ENCODE measurements around the gene KRT76.

Gene KRT76

DNA sequence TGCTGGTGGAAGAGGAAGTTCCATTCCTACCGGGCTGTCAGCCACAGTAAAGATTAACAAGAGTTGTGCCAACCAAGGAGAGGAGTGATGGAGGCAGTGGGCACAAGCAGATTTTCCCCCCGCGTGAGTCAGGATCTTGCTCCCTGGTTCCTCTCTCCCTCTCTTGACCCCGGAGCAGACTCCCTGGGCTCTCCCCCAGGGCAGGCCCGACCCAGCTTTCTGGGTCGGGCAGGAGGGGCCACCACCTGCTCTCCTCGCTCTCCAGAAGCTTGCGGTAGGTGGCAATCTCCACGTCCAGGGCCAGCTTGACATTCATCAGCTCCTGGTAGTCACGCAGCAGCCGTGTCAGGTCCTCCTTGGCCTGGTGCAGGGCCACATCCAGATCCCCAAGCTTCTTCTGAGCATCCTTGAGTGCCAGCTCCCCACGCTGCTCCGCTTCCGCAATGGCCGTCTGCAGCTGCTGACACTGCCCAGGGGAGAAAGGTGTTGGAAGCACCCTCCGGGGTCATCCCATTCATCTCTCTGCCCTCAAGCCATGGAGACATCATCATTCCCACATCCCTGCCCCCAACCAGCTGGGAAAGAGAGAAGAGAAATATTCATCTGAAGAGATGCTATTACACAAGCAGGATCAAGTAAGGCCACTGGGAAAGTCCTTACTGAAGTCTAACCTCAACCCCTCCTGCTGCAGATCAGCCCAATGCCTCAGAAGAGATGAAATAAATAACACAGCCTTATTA is 45.8 kb upstream of the KRT76 start:
- no peaks in the 10 kb centered on the region for H3K79me2 ChIP-seq (ENCODE audit: insufficient read depth, low read depth)
- H3K9ac ChIP-seq = no peak overlapping the region
- no peak overlapping the region for H2AFZ ChIP-seq (ENCODE audit: low read depth)
- TF ChIP-seq, protein P1, sequence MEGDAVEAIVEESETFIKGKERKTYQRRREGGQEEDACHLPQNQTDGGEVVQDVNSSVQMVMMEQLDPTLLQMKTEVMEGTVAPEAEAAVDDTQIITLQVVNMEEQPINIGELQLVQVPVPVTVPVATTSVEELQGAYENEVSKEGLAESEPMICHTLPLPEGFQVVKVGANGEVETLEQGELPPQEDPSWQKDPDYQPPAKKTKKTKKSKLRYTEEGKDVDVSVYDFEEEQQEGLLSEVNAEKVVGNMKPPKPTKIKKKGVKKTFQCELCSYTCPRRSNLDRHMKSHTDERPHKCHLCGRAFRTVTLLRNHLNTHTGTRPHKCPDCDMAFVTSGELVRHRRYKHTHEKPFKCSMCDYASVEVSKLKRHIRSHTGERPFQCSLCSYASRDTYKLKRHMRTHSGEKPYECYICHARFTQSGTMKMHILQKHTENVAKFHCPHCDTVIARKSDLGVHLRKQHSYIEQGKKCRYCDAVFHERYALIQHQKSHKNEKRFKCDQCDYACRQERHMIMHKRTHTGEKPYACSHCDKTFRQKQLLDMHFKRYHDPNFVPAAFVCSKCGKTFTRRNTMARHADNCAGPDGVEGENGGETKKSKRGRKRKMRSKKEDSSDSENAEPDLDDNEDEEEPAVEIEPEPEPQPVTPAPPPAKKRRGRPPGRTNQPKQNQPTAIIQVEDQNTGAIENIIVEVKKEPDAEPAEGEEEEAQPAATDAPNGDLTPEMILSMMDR (conservative IDR thresholded peaks at IDR 0.05; ENCODE audit: low read depth, low read length) = no peak
- peaks cover 52% of the 10 kb centered on the region for H3K27me3 ChIP-seq (ENCODE audit: insufficient read depth, low read depth)
- H3K4me1 ChIP-seq (ENCODE audit: low read depth, poor library complexity, severe bottlenecking) = no peaks in the 10 kb centered on the region
- no peak overlapping the region for H3K4me3 ChIP-seq (IDR thresholded peaks at IDR 0.05; ENCODE audit: insufficient read depth, low read depth, low read length)
- no peaks in the 10 kb centered on the region for H3K36me3 ChIP-seq (ENCODE audit: insufficient read depth)
- no peak overlapping the region for H3K27ac ChIP-seq
- no peak overlapping the region for H3K4me2 ChIP-seq
- H4K20me1 ChIP-seq (ENCODE audit: insufficient read depth) = no peaks in the 10 kb centered on the region

DNA sequence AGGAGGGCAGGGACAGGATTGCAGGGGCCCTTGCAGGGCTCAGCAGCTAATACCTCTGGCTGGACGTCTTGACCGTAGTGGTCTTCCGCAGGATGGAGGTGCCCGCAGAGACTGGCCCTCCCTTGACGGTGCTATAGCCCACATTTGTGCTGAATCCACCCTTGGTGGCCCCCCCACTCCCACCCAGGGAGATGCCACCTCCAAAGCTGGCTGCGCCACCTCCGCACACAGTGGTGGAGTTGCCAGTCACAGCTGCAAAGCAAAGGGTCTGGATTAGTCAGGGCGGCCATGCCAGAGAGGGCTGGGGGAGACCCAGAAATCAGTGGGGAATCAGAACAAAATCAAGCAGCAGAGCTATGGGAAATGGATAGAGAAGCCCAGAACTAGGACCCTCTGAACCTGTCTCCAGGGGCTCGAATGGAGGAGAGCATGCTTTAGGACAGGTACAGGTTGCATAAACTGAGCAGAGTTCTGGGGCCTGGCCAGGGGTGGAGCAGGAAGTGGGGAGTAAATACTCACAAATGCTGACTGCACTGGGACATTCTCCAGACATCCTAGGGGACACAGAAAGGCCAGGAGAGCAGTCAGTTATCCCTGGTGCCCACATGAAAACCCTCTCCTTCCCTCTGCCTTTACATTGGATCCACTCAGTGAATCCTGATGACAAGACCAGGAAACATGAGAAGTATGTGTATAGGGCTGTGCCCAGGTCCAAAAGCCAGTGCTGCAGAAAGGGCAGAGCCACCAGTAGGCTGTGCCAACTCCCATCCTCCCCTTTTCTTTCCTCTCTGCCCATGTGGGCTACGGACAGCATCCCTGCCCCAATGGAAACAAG is 44.9 kb upstream of the KRT76 start:
- Histone ChIP-seq H3K9ac (no peak overlapping the region), H3K27me3 (ENCODE audit: insufficient read depth, low read depth) (peaks cover 52% of the 10 kb centered on the region), H3K36me3 (ENCODE audit: insufficient read depth) (no peaks in the 10 kb centered on the region), H3K4me2 (no peak overlapping the region), H2AFZ (ENCODE audit: low read depth) (no peak overlapping the region), H3K27ac (no peak overlapping the region), H3K4me1 (ENCODE audit: low read depth, poor library complexity, severe bottlenecking) (no peaks in the 10 kb centered on the region), H3K79me2 (ENCODE audit: insufficient read depth, low read depth) (no peaks in the 10 kb centered on the region), H4K20me1 (ENCODE audit: insufficient read depth) (no peaks in the 10 kb centered on the region), H3K4me3 (IDR thresholded peaks at IDR 0.05; ENCODE audit: insufficient read depth, low read depth, low read length) (no peak overlapping the region)
- TF ChIP-seq, protein P1 (conservative IDR thresholded peaks at IDR 0.05; ENCODE audit: low read depth, low read length) = no peak

DNA sequence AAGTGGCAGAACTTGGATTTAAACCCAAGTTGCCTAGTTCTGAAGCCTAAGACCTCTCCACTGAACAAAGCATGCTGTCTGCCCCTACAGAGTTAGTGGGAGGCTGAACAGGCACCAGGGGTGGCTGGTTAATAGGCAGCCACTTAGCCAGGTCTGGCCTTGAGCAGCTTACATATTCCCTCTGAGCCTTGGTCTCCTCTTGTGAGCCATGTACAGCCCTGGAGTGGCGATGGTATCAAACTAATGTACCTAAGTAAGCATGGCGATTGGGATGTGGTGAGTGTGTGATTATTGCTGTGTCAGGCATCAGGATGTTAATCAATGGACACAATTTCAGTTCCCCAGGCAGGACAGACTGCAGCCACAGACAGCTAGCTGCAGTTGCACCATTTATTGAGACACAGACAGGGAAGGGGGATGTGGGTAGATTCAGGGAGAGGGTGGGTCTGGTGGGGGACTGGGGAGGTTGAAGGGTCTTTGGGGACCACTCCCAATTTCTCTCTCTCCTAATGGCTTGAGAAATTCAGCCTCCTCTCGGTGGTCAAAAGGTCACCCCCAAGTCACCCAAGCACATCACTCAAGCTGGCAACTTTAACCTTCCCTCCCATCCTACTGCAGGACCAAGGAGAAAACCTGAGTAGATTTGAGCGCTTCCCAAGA is 44.1 kb upstream of the KRT76 start:
- no peak overlapping the region for H3K4me2 ChIP-seq
- H3K27me3 ChIP-seq (ENCODE audit: insufficient read depth, low read depth) = peaks cover 51% of the 10 kb centered on the region
- no peak overlapping the region for H3K9ac ChIP-seq
- H2AFZ ChIP-seq (ENCODE audit: low read depth) = no peak overlapping the region
- H3K4me1 ChIP-seq (ENCODE audit: low read depth, poor library complexity, severe bottlenecking) = no peaks in the 10 kb centered on the region
- H3K79me2 ChIP-seq (ENCODE audit: insufficient read depth, low read depth) = no peaks in the 10 kb centered on the region
- H3K36me3 ChIP-seq (ENCODE audit: insufficient read depth) = no peaks in the 10 kb centered on the region
- H4K20me1 ChIP-seq (ENCODE audit: insufficient read depth) = no peaks in the 10 kb centered on the region
- TF ChIP-seq, protein P1 (conservative IDR thresholded peaks at IDR 0.05; ENCODE audit: low read depth, low read length) = no peak
- no peak overlapping the region for H3K27ac ChIP-seq
- H3K4me3 ChIP-seq (IDR thresholded peaks at IDR 0.05; ENCODE audit: insufficient read depth, low read depth, low read length) = no peak overlapping the region

DNA sequence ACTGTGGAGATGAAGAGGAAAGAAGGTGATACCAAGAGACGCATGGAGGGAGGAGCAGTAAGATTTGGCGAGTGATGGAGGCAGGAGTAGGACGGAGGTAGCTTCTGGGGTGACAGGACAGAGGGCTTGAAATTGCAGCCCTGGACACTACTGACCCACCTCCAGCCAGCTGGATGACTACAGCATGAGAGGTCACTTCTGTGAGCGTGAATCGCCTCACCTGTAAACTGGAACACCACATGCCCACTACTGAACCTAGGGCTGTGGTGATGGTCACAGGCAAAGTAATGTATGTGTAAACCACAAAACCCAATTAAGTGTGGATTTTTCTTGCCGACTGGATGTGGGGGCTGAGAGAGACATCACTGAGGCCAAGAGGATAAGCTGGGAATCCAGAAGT is 43.4 kb upstream of the KRT76 start:
- no peaks in the 10 kb centered on the region for H4K20me1 ChIP-seq (ENCODE audit: insufficient read depth)
- no peaks in the 10 kb centered on the region for H3K4me1 ChIP-seq (ENCODE audit: low read depth, poor library complexity, severe bottlenecking)
- no peak overlapping the region for H3K4me2 ChIP-seq
- H3K79me2 ChIP-seq (ENCODE audit: insufficient read depth, low read depth) = no peaks in the 10 kb centered on the region
- no peak overlapping the region for H3K27ac ChIP-seq
- peaks cover 56% of the 10 kb centered on the region for H3K27me3 ChIP-seq (ENCODE audit: insufficient read depth, low read depth)
- no peak overlapping the region for H3K9ac ChIP-seq
- TF ChIP-seq, protein P1 (conservative IDR thresholded peaks at IDR 0.05; ENCODE audit: low read depth, low read length) = no peak
- no peaks in the 10 kb centered on the region for H3K36me3 ChIP-seq (ENCODE audit: insufficient read depth)
- no peak overlapping the region for H3K4me3 ChIP-seq (IDR thresholded peaks at IDR 0.05; ENCODE audit: insufficient read depth, low read depth, low read length)
- H2AFZ ChIP-seq (ENCODE audit: low read depth) = no peak overlapping the region

Measured in KMS-11 (cell line).